ENCODE results near the gene MOCS3.
A peak's percentile ranks its signal among the peaks of the same experiment; 100 is the strongest.

The MOCS3 gene

GRCh38 chr20:50920997-50921396 is 37.6 kb upstream of the MOCS3 start:
- peaks cover 17% of the 10 kb centered on the region for H3K4me1 ChIP-seq (ENCODE audit: control insufficient read depth, insufficient read depth, low read length)
- H3K4me3 ChIP-seq (ENCODE audit: low read depth, low read length), result no peak overlapping the region
- peaks cover 84% of the 10 kb centered on the region for H3K36me3 ChIP-seq (ENCODE audit: control insufficient read depth, insufficient read depth, low read length)
- no peaks in the 10 kb centered on the region for H3K9me3 ChIP-seq (ENCODE audit: control insufficient read depth, insufficient read depth, low read length)
- H3K27ac ChIP-seq (ENCODE audit: low read depth, low read length), result peak overlapping the region; percentile 1
- no peaks in the 10 kb centered on the region for H3K27me3 ChIP-seq (ENCODE audit: control insufficient read depth, insufficient read depth, low read length)
- H3K9ac ChIP-seq (ENCODE audit: low read depth, low read length), result no peak overlapping the region

GRCh38 chr20:50921803-50922501 is 36.7 kb upstream of the MOCS3 start:
- peaks cover 16% of the 10 kb centered on the region for H3K4me1 ChIP-seq (ENCODE audit: control insufficient read depth, insufficient read depth, low read length)
- no peak overlapping the region for H3K27ac ChIP-seq (ENCODE audit: low read depth, low read length)
- no peaks in the 10 kb centered on the region for H3K9me3 ChIP-seq (ENCODE audit: control insufficient read depth, insufficient read depth, low read length)
- peaks cover 84% of the 10 kb centered on the region for H3K36me3 ChIP-seq (ENCODE audit: control insufficient read depth, insufficient read depth, low read length)
- H3K27me3 ChIP-seq (ENCODE audit: control insufficient read depth, insufficient read depth, low read length), result no peaks in the 10 kb centered on the region
- no peak overlapping the region for H3K9ac ChIP-seq (ENCODE audit: low read depth, low read length)
- no peak overlapping the region for H3K4me3 ChIP-seq (ENCODE audit: low read depth, low read length)

GRCh38 chr20:50924261-50924920 is 34.2 kb upstream of the MOCS3 start:
- no peaks in the 10 kb centered on the region for H3K27me3 ChIP-seq (ENCODE audit: control insufficient read depth, insufficient read depth, low read length)
- H3K36me3 ChIP-seq (ENCODE audit: control insufficient read depth, insufficient read depth, low read length), result peaks cover 89% of the 10 kb centered on the region
- peaks cover 34% of the 10 kb centered on the region for H3K4me1 ChIP-seq (ENCODE audit: control insufficient read depth, insufficient read depth, low read length)
- no peaks in the 10 kb centered on the region for H3K9me3 ChIP-seq (ENCODE audit: control insufficient read depth, insufficient read depth, low read length)
- H3K9ac ChIP-seq (ENCODE audit: low read depth, low read length), result no peak overlapping the region
- H3K4me3 ChIP-seq (ENCODE audit: low read depth, low read length), result no peak overlapping the region
- no peak overlapping the region for H3K27ac ChIP-seq (ENCODE audit: low read depth, low read length)

DNA sequence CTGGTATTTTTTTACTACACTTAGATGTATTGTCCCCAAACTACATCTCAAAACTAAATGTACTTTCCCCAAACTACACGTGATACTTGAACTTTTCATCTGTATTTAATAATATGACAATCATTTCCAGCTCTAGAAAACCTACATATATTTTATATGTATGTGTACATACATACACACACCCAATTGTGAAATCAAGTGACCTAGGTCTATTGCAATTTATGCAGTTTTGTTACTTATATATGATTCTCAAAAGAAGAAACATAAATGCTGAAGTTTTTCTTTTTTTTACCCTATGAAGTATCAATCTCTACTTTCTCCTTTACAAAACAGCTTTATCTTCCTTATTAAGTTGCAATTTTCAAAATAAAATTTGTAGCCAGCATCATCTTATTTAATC is 32.1 kb upstream of the MOCS3 start:
- H3K36me3 ChIP-seq (ENCODE audit: control insufficient read depth, insufficient read depth, low read length), result peaks cover 78% of the 10 kb centered on the region
- H3K9ac ChIP-seq (ENCODE audit: low read depth, low read length), result no peak overlapping the region
- H3K9me3 ChIP-seq (ENCODE audit: control insufficient read depth, insufficient read depth, low read length), result no peaks in the 10 kb centered on the region
- no peaks in the 10 kb centered on the region for H3K27me3 ChIP-seq (ENCODE audit: control insufficient read depth, insufficient read depth, low read length)
- H3K4me3 ChIP-seq (ENCODE audit: low read depth, low read length), result no peak overlapping the region
- H3K4me1 ChIP-seq (ENCODE audit: control insufficient read depth, insufficient read depth, low read length), result peaks cover 30% of the 10 kb centered on the region
- no peak overlapping the region for H3K27ac ChIP-seq (ENCODE audit: low read depth, low read length)

GRCh38 chr20:50928469-50928868 is 30.1 kb upstream of the MOCS3 start:
- Histone ChIP-seq H3K27ac (ENCODE audit: low read depth, low read length) (peak overlapping the region; percentile 10), H3K4me3 (ENCODE audit: low read depth, low read length) (peak overlapping the region; percentile 97), H3K9ac (ENCODE audit: low read depth, low read length) (no peak overlapping the region), H3K36me3 (ENCODE audit: control insufficient read depth, insufficient read depth, low read length) (peaks cover 78% of the 10 kb centered on the region), H3K27me3 (ENCODE audit: control insufficient read depth, insufficient read depth, low read length) (no peaks in the 10 kb centered on the region), H3K4me1 (ENCODE audit: control insufficient read depth, insufficient read depth, low read length) (peaks cover 35% of the 10 kb centered on the region), H3K9me3 (ENCODE audit: control insufficient read depth, insufficient read depth, low read length) (no peaks in the 10 kb centered on the region)

DNA sequence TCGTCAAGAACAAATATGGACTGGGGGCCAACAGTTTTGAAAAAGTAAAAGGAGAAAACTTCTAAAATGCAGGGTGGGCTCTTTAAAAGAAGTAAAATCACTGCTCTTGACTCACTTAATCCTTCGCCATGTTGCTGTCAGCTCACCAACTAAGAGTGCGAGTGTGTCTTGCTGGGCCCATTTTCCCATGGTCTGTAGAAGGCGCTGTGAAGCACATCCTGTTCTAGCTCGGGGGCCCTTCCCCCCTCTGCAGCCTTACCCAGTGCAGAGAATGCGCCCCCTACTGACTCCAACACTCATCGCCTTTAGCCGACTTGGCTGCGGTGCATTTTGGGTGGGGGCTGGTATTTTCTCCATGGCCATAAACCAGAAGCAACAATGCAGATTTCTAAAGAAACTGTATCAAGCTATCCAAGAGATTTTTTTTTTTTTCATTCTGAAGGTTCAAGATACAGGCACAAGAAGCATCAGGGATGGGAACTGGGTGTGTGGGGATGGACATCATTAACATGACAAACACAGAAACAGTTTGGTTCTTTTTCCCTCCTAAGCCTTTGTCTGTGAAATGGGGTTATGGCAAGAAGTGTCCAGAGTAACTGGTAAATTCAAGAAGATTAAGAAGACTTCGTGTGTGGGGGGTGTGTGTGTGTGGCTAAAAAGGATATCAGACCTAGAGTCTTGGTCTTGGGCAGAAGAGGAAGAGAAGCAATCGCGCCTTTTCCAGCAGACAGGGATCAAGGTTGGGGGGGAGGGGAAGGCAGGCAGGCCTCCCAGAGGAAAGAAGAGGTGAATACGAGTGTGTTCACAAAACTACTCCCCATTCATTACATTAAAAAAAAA is 29.1 kb upstream of the MOCS3 start:
- H3K9me3 ChIP-seq (ENCODE audit: control insufficient read depth, insufficient read depth, low read length), result no peaks in the 10 kb centered on the region
- H3K9ac ChIP-seq (ENCODE audit: low read depth, low read length), result peak overlapping the region; percentile 98
- H3K4me3 ChIP-seq (ENCODE audit: low read depth, low read length), result peak overlapping the region; percentile 97
- no peaks in the 10 kb centered on the region for H3K27me3 ChIP-seq (ENCODE audit: control insufficient read depth, insufficient read depth, low read length)
- H3K4me1 ChIP-seq (ENCODE audit: control insufficient read depth, insufficient read depth, low read length), result peaks cover 35% of the 10 kb centered on the region
- H3K27ac ChIP-seq (ENCODE audit: low read depth, low read length), result peak overlapping the region; percentile 96
- H3K36me3 ChIP-seq (ENCODE audit: control insufficient read depth, insufficient read depth, low read length), result peaks cover 78% of the 10 kb centered on the region

DNA sequence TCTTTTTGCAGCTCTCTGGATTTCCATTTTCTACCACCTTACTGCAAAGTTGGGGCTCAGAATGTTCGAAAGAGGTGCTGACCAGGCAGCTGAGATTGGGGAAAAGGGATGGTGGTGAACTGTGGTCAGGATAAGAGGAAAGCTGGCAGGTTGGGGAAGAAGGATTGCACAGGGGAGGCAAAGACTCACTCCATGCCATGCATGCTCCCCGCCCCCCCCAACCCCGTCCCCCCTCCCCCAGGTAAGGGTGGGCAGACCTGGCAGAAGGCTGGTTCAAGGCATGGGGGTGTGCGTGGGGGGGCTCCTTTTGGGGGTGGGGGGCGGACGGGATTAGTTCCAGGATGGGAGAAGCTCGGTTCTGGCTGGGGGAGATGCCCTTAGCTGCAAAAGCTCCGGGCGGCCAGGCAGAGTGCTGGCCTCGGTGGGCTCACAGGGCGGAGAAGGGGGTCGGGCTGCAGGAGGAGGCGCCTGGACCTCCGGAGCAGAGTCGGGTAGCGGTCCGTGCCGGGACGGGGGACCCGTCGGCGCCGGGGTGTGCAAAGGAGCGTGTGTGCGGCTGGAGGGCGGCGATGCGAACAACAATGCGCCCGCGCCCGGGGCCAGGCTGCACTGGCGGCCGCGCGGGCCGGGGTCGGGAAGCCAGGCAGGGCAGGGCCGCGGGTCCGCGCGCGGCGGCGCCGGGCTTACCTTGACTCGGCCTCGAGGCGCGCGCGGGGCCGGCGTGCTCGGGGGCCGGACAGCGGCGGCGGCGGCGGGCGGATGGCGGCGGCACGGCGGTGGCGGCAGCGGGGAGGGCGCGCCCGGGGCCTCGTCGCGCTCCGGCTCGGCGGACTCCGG is 28.3 kb upstream of the MOCS3 start:
- peaks cover 35% of the 10 kb centered on the region for H3K4me1 ChIP-seq (ENCODE audit: control insufficient read depth, insufficient read depth, low read length)
- H3K9me3 ChIP-seq (ENCODE audit: control insufficient read depth, insufficient read depth, low read length), result no peaks in the 10 kb centered on the region
- peak overlapping the region; percentile 97 for H3K4me3 ChIP-seq (ENCODE audit: low read depth, low read length)
- peaks cover 78% of the 10 kb centered on the region for H3K36me3 ChIP-seq (ENCODE audit: control insufficient read depth, insufficient read depth, low read length)
- no peaks in the 10 kb centered on the region for H3K27me3 ChIP-seq (ENCODE audit: control insufficient read depth, insufficient read depth, low read length)
- peak overlapping the region; percentile 98 for H3K9ac ChIP-seq (ENCODE audit: low read depth, low read length)
- peak overlapping the region; percentile 96 for H3K27ac ChIP-seq (ENCODE audit: low read depth, low read length)

- Histone ChIP-seq H3K36me3 (ENCODE audit: control insufficient read depth, insufficient read depth, low read length) (peaks cover 78% of the 10 kb centered on the region), H3K27me3 (ENCODE audit: control insufficient read depth, insufficient read depth, low read length) (no peaks in the 10 kb centered on the region), H3K27ac (ENCODE audit: low read depth, low read length) (peak overlapping the region; percentile 96), H3K9me3 (ENCODE audit: control insufficient read depth, insufficient read depth, low read length) (no peaks in the 10 kb centered on the region), H3K4me1 (ENCODE audit: control insufficient read depth, insufficient read depth, low read length) (peaks cover 35% of the 10 kb centered on the region), H3K9ac (ENCODE audit: low read depth, low read length) (peak overlapping the region; percentile 98), H3K4me3 (ENCODE audit: low read depth, low read length) (peak overlapping the region; percentile 97)
Observed at GRCh38 chr20:50930976-50931305, 27.7 kb upstream of the MOCS3 start.

GRCh38 chr20:50931306-50932015 is 27.2 kb upstream of the MOCS3 start, which contains the start of gene ADNP:
Gene ADNP (minus strand): TSS chr20:50931437. CDS start chr20:50903996, 27,441 bp downstream.
- H3K4me1 ChIP-seq (ENCODE audit: control insufficient read depth, insufficient read depth, low read length), result peaks cover 35% of the 10 kb centered on the region
- H3K36me3 ChIP-seq (ENCODE audit: control insufficient read depth, insufficient read depth, low read length), result peaks cover 78% of the 10 kb centered on the region
- peak within 1 kb of the TSS; percentile 98 for H3K9ac ChIP-seq (ENCODE audit: low read depth, low read length)
- H3K9me3 ChIP-seq (ENCODE audit: control insufficient read depth, insufficient read depth, low read length), result no peaks in the 10 kb centered on the region
- peak within 1 kb of the TSS; percentile 96 for H3K27ac ChIP-seq (ENCODE audit: low read depth, low read length)
- peak within 1 kb of the TSS; percentile 97 for H3K4me3 ChIP-seq (ENCODE audit: low read depth, low read length)
- H3K27me3 ChIP-seq (ENCODE audit: control insufficient read depth, insufficient read depth, low read length), result no peaks in the 10 kb centered on the region

DNA sequence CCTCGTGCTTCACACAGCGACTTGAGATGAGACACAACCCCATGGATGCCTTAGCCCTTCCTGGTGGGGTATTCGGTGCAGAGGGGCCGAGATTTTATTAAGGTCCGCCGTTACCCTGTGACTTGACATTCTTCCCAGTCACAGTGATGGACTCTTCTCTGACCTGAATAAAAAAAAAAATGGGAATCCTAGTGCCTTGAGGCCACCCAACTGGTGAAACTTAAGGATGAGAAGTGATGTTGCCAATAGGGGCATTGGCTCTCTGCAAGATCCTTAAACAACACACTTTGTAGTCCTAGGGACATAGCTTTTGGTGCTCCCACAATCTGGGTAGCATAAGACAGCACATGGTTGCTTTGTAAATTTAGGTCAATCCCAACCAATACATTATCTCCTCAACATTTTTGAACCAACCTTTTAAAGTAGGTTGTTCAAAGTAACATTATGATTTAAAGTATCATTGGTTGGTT is 26.6 kb upstream of the MOCS3 start:
- no peaks in the 10 kb centered on the region for H3K27me3 ChIP-seq (ENCODE audit: control insufficient read depth, insufficient read depth, low read length)
- H3K36me3 ChIP-seq (ENCODE audit: control insufficient read depth, insufficient read depth, low read length), result peaks cover 78% of the 10 kb centered on the region
- H3K4me1 ChIP-seq (ENCODE audit: control insufficient read depth, insufficient read depth, low read length), result peaks cover 29% of the 10 kb centered on the region
- H3K9ac ChIP-seq (ENCODE audit: low read depth, low read length), result peak overlapping the region; percentile 98
- H3K4me3 ChIP-seq (ENCODE audit: low read depth, low read length), result peak overlapping the region; percentile 97
- peak overlapping the region; percentile 96 for H3K27ac ChIP-seq (ENCODE audit: low read depth, low read length)
- no peaks in the 10 kb centered on the region for H3K9me3 ChIP-seq (ENCODE audit: control insufficient read depth, insufficient read depth, low read length)

Data from HUES48 (cell line).